Stimulated activated CD8-positive, alpha-beta memory T cell treated with anti-CD3 and anti-CD28 coated beads, Interleukin-7, amount 100 ng/mL, for 24 hours (primary cell): Measurements from ENCODE around the gene ZC3H12C.
A peak's percentile ranks its signal among the peaks of the same experiment; 100 is the strongest.

Experiments
- DNase-seq: peaks from one replicate; pipeline ENCODE4 v3.0.0-alpha.2; 2020; ENCODE audit warnings: low read depth

The ZC3H12C gene

GRCh38 chr11:110152199-110152598 lies 59.0 kb downstream of the ZC3H12C start:
- DNase-seq: no peak

- DNase-seq: no peak
Measured at GRCh38 chr11:110153474-110153873, 60.3 kb downstream of the ZC3H12C start.

GRCh38 chr11:110156503-110156902 lies 63.3 kb downstream of the ZC3H12C start:
- no peak for DNase-seq

- no peak for DNase-seq
Measured at GRCh38 chr11:110158317-110159200, 65.4 kb downstream of the ZC3H12C start.

GRCh38 chr11:110159476-110159875 lies 66.3 kb downstream of the ZC3H12C start:
- no peak for DNase-seq

GRCh38 chr11:110160016-110160415 lies 66.8 kb downstream of the ZC3H12C start:
- DNase-seq: no peak

GRCh38 chr11:110160437-110160836 lies 67.2 kb downstream of the ZC3H12C start:
- DNase-seq: no peak

- no peak for DNase-seq
Measured at GRCh38 chr11:110161061-110161460, 67.9 kb downstream of the ZC3H12C start.

- DNase-seq: no peak
Measured at GRCh38 chr11:110162216-110162615, 69.0 kb downstream of the ZC3H12C start.

- DNase-seq: no peak
Measured at GRCh38 chr11:110165039-110165925, 72.1 kb downstream of the ZC3H12C start.

GRCh38 chr11:110168033-110168803 lies 75.0 kb downstream of the ZC3H12C start:
- DNase-seq: no peak

GRCh38 chr11:110169738-110170137 lies 76.5 kb downstream of the ZC3H12C start:
- DNase-seq: no peak

- no peak for DNase-seq
Measured at GRCh38 chr11:110172468-110173065, 79.4 kb downstream of the ZC3H12C start.

GRCh38 chr11:110173811-110174644 lies 80.8 kb downstream of the ZC3H12C start:
- DNase-seq: peak; percentile 43

- no peak for DNase-seq
Measured at GRCh38 chr11:110174645-110175310, 81.6 kb downstream of the ZC3H12C start.

GRCh38 chr11:110176366-110177085 lies 83.3 kb downstream of the ZC3H12C start:
- no peak for DNase-seq

- DNase-seq: no peak
Measured at GRCh38 chr11:110177086-110177456, 83.9 kb downstream of the ZC3H12C start.

GRCh38 chr11:110179064-110179463 lies 85.9 kb downstream of the ZC3H12C start:
- no peak for DNase-seq

- no peak for DNase-seq
Measured at GRCh38 chr11:110182886-110183285, 89.7 kb downstream of the ZC3H12C start.

- no peak for DNase-seq
Measured at GRCh38 chr11:110184456-110184855, 91.3 kb downstream of the ZC3H12C start.
